PFSK-1 (cell line): ENCODE results near the gene CABLES2.

Experiments used
- FOXP2 ChIP-seq: optimal IDR thresholded peaks from 2 replicates; pipeline ENCODE3; 2011; ENCODE audit warnings: borderline replicate concordance, control low read depth, inconsistent platforms; ENCODE audit not compliant: insufficient read depth; ENCODE audit errors: extremely low read length, extremely low read depth
- POLR2AphosphoS5 ChIP-seq: IDR thresholded peaks from 2 replicates; pipeline ENCODE4 v1.6.1; 2012; ENCODE audit warnings: low read depth, mild to moderate bottlenecking, control low read depth, low read length, moderate library complexity
- REST ChIP-seq, 2 experiments: IDR thresholded peaks; 2 replicates each; pipeline versions ENCODE4 v1.6.1 to v1.8.0; 2011 to 2012; ENCODE audit warnings: low read depth in 2 of 2, low read length in 2 of 2, control low read depth in 1 of 2, inconsistent platforms in 1 of 2, mild to moderate bottlenecking in 1 of 2, moderate library complexity in 1 of 2; ENCODE audit not compliant: insufficient read depth in 1 of 2
- SIN3A ChIP-seq: IDR thresholded peaks from 2 replicates; pipeline ENCODE4 v1.6.1; 2012; ENCODE audit warnings: mild to moderate bottlenecking, low read length, moderate library complexity, borderline replicate concordance; ENCODE audit not compliant: insufficient read depth
- TAF1 ChIP-seq: IDR thresholded peaks from 2 replicates; pipeline ENCODE4 v1.6.1; 2012; ENCODE audit warnings: low read length, control low read depth, borderline replicate concordance; ENCODE audit not compliant: insufficient read depth

- no peak for TF ChIP-seq POLR2AphosphoS5
- TF ChIP-seq REST (IDR thresholded peaks at IDR 0.05; ENCODE audit: insufficient read depth in 1 of 2, low read depth in 2 of 2, low read length in 2 of 2): no peak
- TF ChIP-seq TAF1: no peak
- no peak for TF ChIP-seq SIN3A
- no peak for TF ChIP-seq FOXP2
These were observed 14.3 kb downstream of the CABLES2 start for GRCh38 chr20:62392621-62393334.
